Coronary artery (tissue), 2 donors: ENCODE measurements around the gene CFAP99.

Experiments used
- DNase-seq: peaks from one replicate; pipeline ENCODE4 v3.0.0-alpha.2; 2017; ENCODE audit warnings: low spot score
- H3K27ac ChIP-seq, 2 donors: fragments of 200-600 bp; sonication (generic); one replicate each; pipeline ENCODE4 v1.5.1; 2016 to 2019
- H3K4me3 ChIP-seq: fragments of 200-600 bp; sonication (generic); 2 replicates; pipeline ENCODE4 v1.5.1; 2016; ENCODE audit warnings: mild to moderate bottlenecking, moderate library complexity
- CTCF ChIP-seq: fragments of 200-600 bp; sonication (generic); IDR thresholded peaks from one replicate; pipeline ENCODE4 v1.5.1; 2019; ENCODE audit warnings: antibody characterized with exemption

The CFAP99 gene

GRCh38 chr4:2482192-2482591 lies 63.4 kb downstream of the CFAP99 start:
- no peak for TF ChIP-seq CTCF
- peak overlapping the region; percentile 24 for H3K4me3 ChIP-seq
- H3K27ac ChIP-seq = peak overlapping the region; percentile 27 to 52
- no peak for DNase-seq

GRCh38 chr4:2482693-2483092 lies 63.9 kb downstream of the CFAP99 start:
- H3K27ac ChIP-seq = peak overlapping the region; percentile 27 to 52
- DNase-seq = no peak
- no peak for TF ChIP-seq CTCF
- peak overlapping the region; percentile 6 for H3K4me3 ChIP-seq

DNA sequence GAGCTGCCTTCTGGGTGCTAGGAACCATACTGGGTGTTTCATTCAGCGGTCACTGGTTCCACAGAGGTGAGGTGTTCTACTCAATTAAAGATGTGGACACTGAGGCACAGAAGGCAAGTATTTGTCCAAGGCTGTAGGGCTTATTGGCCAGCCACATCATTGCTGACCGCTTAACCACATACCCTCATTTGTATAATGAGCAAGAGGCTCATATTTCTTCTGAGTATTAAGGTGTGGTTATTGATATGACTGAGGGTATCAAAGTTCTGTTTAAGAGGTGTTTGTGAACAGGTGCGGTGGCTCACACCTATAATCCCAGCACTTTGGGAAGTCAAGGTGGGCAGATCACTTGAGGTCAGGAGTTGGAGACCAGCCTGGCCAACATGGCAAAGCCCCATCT lies 64.5 kb downstream of the CFAP99 start:
- H3K27ac ChIP-seq = peak overlapping the region in 1 of 2 donors; percentile 52

DNA sequence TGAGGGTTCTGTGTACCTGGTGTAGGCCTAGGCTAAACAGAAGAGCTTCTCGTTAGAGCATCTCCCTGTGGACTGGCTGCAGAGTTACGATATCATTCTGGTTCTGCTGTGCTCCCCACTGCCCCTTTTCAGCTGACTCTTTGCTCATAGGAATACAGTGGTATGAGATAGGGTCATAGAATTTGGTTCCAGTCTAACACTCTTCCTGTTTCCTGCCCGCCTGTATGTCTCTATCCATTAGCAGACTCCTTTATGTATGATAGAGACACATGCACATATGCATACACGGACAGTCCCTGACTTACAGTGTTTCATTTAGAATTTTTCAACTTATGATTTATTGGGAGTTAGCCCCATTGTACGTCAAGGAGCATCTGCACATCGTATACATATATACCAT lies 65.4 kb downstream of the CFAP99 start:
- Histone ChIP-seq H3K27ac (no peak overlapping the region), H3K4me3 (no peak overlapping the region)
- no peak for TF ChIP-seq CTCF
- DNase-seq = no peak

More for the DNA sequence above, 64.5 kb downstream of the CFAP99 start:
- DNase-seq = no peak
- no peak for TF ChIP-seq CTCF
- H3K4me3 ChIP-seq = no peak overlapping the region

DNA sequence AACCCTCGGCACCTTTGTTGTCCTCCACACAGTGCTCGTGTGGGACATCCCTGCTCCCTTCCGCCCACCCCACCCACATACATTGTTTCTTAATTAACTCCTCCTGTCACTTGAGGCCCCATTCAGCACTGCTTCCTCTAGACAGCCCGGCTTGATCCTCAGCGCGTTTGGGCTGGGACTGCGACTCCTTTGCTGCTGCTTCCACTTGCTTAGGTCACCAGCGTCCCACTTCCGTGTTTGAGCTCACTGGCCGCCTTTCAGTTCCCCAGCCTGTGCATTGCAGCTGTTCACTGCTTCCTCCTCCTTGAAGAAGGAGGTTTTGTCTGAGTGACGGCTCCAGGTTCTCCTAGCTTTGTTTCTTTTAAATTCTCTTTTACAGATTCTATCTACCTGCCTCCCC lies 66.2 kb downstream of the CFAP99 start:
- TF ChIP-seq CTCF = no peak
- DNase-seq = no peak
- H3K4me3 ChIP-seq = no peak overlapping the region
- H3K27ac ChIP-seq = peak overlapping the region in 1 of 2 donors; percentile 37

- DNase-seq = no peak
- TF ChIP-seq CTCF = no peak
- Histone ChIP-seq H3K4me3 (no peak overlapping the region), H3K27ac (peak overlapping the region in 1 of 2 donors; percentile 58)
Measured at GRCh38 chr4:2485956-2486355, 67.2 kb downstream of the CFAP99 start.

GRCh38 chr4:2486981-2487380 lies 68.2 kb downstream of the CFAP99 start:
- DNase-seq = no peak
- TF ChIP-seq CTCF = no peak
- H3K27ac ChIP-seq = no peak overlapping the region

More at GRCh38 chr4:2486981-2487380, 68.2 kb downstream of the CFAP99 start:
- H3K4me3 ChIP-seq = no peak overlapping the region
